ENCODE measurements around the gene PGBD2.
"Not testable (repeated sequence)": the region's sequence is repeated elsewhere in the genome, so short reads cannot be mapped to it uniquely, and the experiment has no call there.

The PGBD2 gene

GRCh38 chr1:248926401-248927182, 20.6 kb downstream of the PGBD2 start:
- DNase-seq (ENCODE audit: low read depth, low spot score), result no peak

DNA sequence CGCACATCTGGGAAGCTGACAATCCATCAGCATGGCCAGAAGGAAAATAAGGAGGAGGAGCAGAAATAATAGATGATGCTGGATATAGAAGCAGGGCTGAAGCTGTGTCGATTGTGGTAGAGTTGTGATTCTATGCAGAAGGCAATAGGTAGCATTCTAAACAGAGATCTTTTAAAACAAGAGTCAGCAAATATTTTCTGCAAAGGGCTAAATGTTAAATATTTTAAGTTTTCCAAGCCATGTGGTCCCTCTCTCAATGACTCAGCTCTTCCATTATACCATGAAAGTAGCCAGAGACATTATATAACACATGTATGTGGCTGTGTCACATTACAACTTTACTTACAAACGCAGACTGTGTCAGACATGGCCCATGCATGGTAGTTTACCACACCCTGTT, 21.2 kb downstream of the PGBD2 start:
- not testable (repeated sequence) for DNase-seq (ENCODE audit: low read depth, low spot score)

DNA sequence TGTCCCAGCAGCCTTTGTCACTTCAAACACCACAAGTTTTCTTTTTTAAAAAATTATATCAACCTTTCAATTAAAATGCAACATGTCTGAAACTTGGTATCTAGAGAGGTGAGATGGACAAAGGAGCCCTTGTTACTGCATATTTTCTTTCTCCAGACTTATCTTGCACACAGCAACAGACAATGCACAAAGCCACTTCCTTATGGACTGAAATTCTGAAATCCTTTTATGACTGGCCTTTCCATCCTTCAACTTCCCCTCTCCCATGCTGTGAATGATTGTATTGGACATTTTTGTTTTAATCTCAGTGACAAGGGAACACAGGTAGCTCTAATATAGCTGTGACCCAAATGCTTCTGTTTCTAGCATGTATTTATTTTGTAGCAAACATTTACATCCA, 22.1 kb downstream of the PGBD2 start:
- not testable (repeated sequence) for DNase-seq (ENCODE audit: low read depth, low spot score)

GRCh38 chr1:248930037-248930436, 24.0 kb downstream of the PGBD2 start:
- DNase-seq (ENCODE audit: low read depth, low spot score), result not testable (repeated sequence)

GRCh38 chr1:248938173-248938809, 32.3 kb downstream of the PGBD2 start:
- DNase-seq (ENCODE audit: low read depth, low spot score), result not testable (repeated sequence)

DNA sequence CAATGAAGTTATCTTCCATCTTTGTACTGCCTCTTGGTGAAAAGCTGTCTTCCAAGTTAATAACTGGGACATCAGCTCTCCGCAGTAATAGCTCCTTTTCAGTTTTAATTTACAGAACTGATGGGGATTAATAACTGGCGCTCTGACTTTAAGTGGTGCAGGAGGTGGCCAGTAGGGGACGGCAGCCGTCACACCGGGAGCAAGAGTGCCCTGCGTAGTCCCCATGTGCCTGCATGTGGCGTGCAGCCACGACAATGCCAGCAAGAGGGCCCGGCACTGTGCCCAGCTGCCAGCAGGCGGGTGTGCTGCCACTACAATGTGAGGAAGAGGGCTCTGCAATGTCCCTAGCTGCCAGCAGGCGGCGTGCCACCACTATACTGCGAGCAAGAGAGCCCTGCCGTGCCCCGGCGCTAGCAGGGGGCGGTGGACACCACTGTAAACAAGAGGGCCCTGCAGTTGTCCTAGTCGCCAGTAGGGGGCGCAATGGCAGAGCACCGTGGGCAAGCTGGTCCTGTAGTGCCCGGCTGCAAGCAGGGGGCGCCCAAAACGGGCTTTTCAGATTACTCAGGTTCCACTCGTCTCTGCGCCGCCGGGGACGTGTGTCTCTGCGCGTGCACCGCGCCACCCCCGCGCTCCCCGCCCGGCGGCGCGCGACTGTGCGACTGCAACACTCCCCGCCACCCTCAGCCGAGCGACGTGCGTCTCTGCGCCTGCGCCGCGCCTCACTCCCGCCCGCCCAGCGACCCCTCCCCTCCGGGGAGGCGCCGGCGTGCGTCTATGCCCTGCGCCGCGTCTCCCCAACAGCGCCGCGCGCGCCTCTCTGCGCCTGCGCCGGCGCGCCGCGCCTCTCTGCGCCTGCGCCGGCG, 38.3 kb downstream of the PGBD2 start:
- not testable (repeated sequence) for DNase-seq (ENCODE audit: low read depth, low spot score)

GRCh38 chr1:248945000-248945423, 39.0 kb downstream of the PGBD2 start:
- not testable (repeated sequence) for DNase-seq (ENCODE audit: low read depth, low spot score)

DNA sequence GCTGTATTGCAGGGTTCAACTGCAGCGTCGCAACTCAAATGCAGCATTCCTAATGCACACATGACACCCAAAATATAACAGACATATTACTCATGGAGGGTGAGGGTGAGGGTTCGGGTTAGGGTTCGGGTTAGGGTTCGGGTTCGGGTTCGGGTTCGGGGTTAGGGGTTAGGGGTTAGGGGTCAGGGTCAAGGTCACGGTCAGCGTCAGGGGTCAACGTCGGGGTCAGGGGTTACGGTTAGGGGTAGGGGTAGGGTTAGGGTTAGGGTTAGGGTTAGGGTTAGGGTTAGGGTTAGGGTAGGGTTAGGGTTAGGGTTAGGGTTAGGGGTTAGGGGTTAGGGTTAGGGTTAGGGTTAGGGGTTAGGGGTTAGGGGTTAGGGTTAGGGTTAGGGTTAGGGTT, 39.4 kb downstream of the PGBD2 start:
- DNase-seq (ENCODE audit: low read depth, low spot score), result not testable (repeated sequence)

DNA sequence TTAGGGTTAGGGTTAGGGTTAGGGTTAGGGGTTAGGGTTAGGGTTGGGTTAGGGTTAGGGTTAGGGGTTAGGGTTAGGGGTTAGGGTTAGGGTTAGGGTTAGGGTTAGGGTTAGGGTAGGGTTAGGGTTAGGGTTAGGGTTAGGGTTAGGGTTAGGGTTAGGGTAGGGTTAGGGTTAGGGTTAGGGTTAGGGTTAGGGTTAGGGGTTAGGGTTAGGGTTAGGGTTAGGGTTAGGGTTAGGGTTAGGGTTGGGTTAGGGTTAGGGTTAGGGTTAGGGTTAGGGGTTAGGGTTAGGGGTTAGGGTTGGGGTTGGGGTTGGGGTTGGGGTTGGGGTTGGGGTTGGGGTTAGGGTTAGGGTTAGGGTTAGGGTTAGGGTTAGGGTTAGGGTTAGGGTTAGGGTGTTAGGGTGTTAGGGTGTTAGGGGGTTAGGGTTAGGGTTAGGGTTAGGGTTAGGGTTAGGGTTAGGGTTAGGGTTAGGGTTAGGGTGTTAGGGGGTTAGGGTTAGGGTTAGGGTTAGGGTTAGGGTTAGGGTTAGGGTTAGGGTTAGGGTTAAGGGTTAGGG, 39.9 kb downstream of the PGBD2 start:
- DNase-seq (ENCODE audit: low read depth, low spot score), result not testable (repeated sequence)
